ENCODE measurements around the gene GPR15LG. TPM values are rescaled to one million over a fixed set of nuclear protein-coding genes. Genes with fewer than 3 reads are reported as not detected.

GPR15LG gene
- total and polyA plus RNA-seq, 10 of the 15 experiments (the other 5 are each of a cell fraction or from before 2014, with no cell fraction given), result 1.1 to 12.2 (median 1.4) TPM

GRCh38 chr10:84201244-84201606 is 27.6 kb downstream of the GPR15LG start:
- no peaks in the 10 kb centered on the region for H3K4me1 ChIP-seq (ENCODE audit: control insufficient read depth, insufficient read depth, low read length)
- peak; percentile 18 for ATAC-seq
- H3K4me3 ChIP-seq, result no peak overlapping the region
- no peaks in the 10 kb centered on the region; a peak in 3 of 4 replicates for H3K27me3 ChIP-seq (replicated peaks in 1 of 2; ENCODE audit: control insufficient read depth in 2 of 2, insufficient read depth in 2 of 2, low read length in 1 of 2)
- H2AFZ ChIP-seq (ENCODE audit: control insufficient read depth, low read depth, low read length), result no peak overlapping the region
- in situ Hi-C loops (cut with MboI), result loop anchor here (10.0 kb wide), 1 partner anchor 56 kb away; no protein-coding TSS in a partner anchor
- SMC1A ChIA-PET (ENCODE audit: uncharacterized antibody, unreplicated experiment), result interaction anchor here (0.7 to 15.0 kb wide), 9 partner anchors 14 to 57 kb away, joined by 3 to 155 read pairs (median 5); no protein-coding TSS in a partner anchor
- H3K79me2 ChIP-seq (ENCODE audit: control insufficient read depth, insufficient read depth, low read length), result no peaks in the 10 kb centered on the region
- no peak for DNase-seq (ENCODE audit: low read depth, low spot score)
- CTCF ChIA-PET, result interaction anchor here (1.0 to 28.3 kb wide), 6 partner anchors 13 to 142 kb away, joined by 3 to 788 read pairs (median 3); partner anchors contain the start of genes GHITM and GPR15LG
- H3K36me3 ChIP-seq (ENCODE audit: control insufficient read depth in 2 of 2, insufficient read depth in 2 of 2, low read length in 1 of 2), result no peaks in the 10 kb centered on the region
- WGBS (ENCODE audit: insufficient coverage, insufficient replicate concordance, low lambda C conversion rate, missing lambda C conversion rate), result 22% methylated on average over 6 of the region's 6 CpGs
- intact Hi-C loops (cut with micrococcal nuclease; ENCODE audit: unreplicated experiment), result no loop called here
- no peaks in the 10 kb centered on the region for H3K9me3 ChIP-seq (replicated peaks; ENCODE audit: control insufficient read depth, insufficient read depth, low read length)
- H3K27ac ChIP-seq (ENCODE audit: control insufficient read depth, insufficient read depth), result no peak overlapping the region
- no peak overlapping the region for H3K9ac ChIP-seq (ENCODE audit: control insufficient read depth, insufficient read depth, low read length)
- BruUV-seq (replicated peaks), result no TSS peak
- RAD21 ChIA-PET (ENCODE audit: unreplicated experiment), result interaction anchor here (0.6 to 3.6 kb wide), 7 partner anchors 28 to 62 kb away, joined by 3 to 74 read pairs (median 3); partner anchors contain the start of genes GHITM and GPR15LG
- no peak overlapping the region for H3K4me2 ChIP-seq (ENCODE audit: control insufficient read depth, insufficient read depth)
- H4K20me1 ChIP-seq (ENCODE audit: control insufficient read depth, insufficient read depth), result no peaks in the 10 kb centered on the region
- POLR2A ChIA-PET, result no interaction called here
- TF ChIP-seq E2F4 (IDR thresholded peaks at IDR 0.05; ENCODE audit: low read depth, low read length) (no peak), CHD4 (IDR thresholded peaks at IDR 0.05) (no peak), NR2C1 (IDR thresholded peaks at IDR 0.05) (0 out of 2 replicates have a peak, but pooled peaks have one; percentile 23), CTCF (IDR thresholded peaks at IDR 0.05 in 2 of 3, conservative IDR thresholded peaks at IDR 0.05 in 1 of 3; ENCODE audit: control insufficient read depth in 2 of 3, extremely low read depth in 1 of 3, insufficient read depth in 1 of 3, low read depth in 3 of 3, low read length in 3 of 3) (peak; percentile 3 to 28 (median 19); a peak in 3 of 6 replicates), SMC3 (IDR thresholded peaks at IDR 0.05; ENCODE audit: borderline replicate concordance, low read length) (peak; percentile 30; the same call in 1 of the 2 replicates), POU2F2 (IDR thresholded peaks at IDR 0.05; ENCODE audit: borderline replicate concordance, low read depth, low read length) (no peak), MEF2B (IDR thresholded peaks at IDR 0.05; ENCODE audit: partially characterized antibody, poor library complexity, severe bottlenecking) (peak; percentile 40), USF1 (IDR thresholded peaks at IDR 0.05; ENCODE audit: borderline replicate concordance, extremely low read length, insufficient read depth, low read depth, low read length) (no peak), JUNB (IDR thresholded peaks at IDR 0.05) (no peak), RAD21 (IDR thresholded peaks at IDR 0.05; ENCODE audit: insufficient read depth, low read depth, low read length) (peak; percentile 51), SREBF2 (IDR thresholded peaks at IDR 0.05; ENCODE audit: low read length) (no peak), NR2F1 (conservative IDR thresholded peaks at IDR 0.05) (peak; percentile 78)
- FAIRE-seq, result no peak

Data from GM12878 (cell line).